H7 (cell line): ENCODE data around the gene PIGP. TPM values are rescaled to one million over a fixed set of nuclear protein-coding genes. Genes with fewer than 3 reads are reported as not detected.
A peak's percentile ranks its signal among the peaks of the same experiment; 100 is the strongest.
"Not testable (repeated sequence)": the region's sequence is repeated elsewhere in the genome, so short reads cannot be mapped to it uniquely, and the experiment has no call there.

Experiments used
- DNase-seq: peaks from one replicate; pipeline ENCODE4 v3.0.0; 2012
- H3K27me3 ChIP-seq: 2 replicates; pipeline ENCODE4 v1.6.0; 2011; ENCODE audit warnings: mild to moderate bottlenecking, low read length; ENCODE audit not compliant: control insufficient read depth, insufficient read depth
- H3K36me3 ChIP-seq: replicated peaks from 2 replicates; pipeline ENCODE4 v1.5.1; 2011; ENCODE audit warnings: low read length; ENCODE audit not compliant: control insufficient read depth, insufficient read depth
- H3K4me3 ChIP-seq: 2 replicates; pipeline ENCODE4 v1.5.1; 2011; ENCODE audit warnings: low read depth, mild to moderate bottlenecking, control low read depth, low read length, moderate library complexity; ENCODE audit not compliant: insufficient read depth
- total RNA-seq: library from RNA; depleted of rRNA; stranded (reverse); fragments of >200 nt; shearing (Covaris generic); gene quantifications from 2 replicates; pipeline ENCODE4 v1.2.3, GENCODE V29; 2014

PIGP gene
- total RNA-seq, 1 experiment from 2014 or later, result 7.9 TPM

DNA sequence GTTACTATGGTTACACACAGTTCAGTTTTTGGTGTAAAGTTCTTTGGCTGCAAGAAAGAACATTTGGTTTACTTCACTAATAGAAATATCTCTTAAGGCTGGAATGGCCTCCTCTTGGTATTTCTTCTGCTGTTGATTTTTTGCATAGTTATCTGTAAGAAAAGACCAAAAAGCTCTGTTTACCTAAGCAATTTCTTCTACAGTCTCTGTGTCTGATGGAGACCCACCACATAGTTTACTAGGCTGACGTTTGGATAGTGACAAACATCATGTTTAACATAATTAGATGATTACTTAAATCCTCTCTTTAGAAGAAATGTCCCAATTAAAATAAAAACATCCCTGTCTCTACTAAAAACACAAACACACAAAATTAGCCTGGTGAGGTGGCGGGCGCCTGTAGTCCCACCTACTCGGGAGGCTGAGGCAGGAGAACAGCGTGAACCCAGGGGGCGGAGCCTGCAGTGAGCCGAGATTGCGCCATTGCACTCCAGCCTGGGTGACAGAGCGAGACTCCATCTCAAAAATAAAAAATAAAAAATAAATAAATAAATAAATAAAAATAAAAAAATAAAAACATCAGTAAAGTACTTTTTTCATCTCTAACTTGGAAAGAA lies 7.2 kb downstream of the PIGP start:
- Histone ChIP-seq H3K4me3 (no peak overlapping the region), H3K27me3 (no peaks in the 10 kb centered on the region), H3K36me3 (no peaks in the 10 kb centered on the region; the same call in 1 of the 2 replicates)
- no peak for DNase-seq

GRCh38 chr21:37064841-37065240 lies 8.0 kb downstream of the PIGP start:
- no peaks in the 10 kb centered on the region for H3K27me3 ChIP-seq
- no peak overlapping the region for H3K4me3 ChIP-seq
- no peaks in the 10 kb centered on the region; the same call in 1 of the 2 replicates for H3K36me3 ChIP-seq
- DNase-seq, result no peak

GRCh38 chr21:37063433-37063832 lies 9.4 kb downstream of the PIGP start:
- Histone ChIP-seq H3K4me3 (no peak overlapping the region), H3K36me3 (no peaks in the 10 kb centered on the region; the same call in 1 of the 2 replicates), H3K27me3 (no peaks in the 10 kb centered on the region)
- no peak for DNase-seq

DNA sequence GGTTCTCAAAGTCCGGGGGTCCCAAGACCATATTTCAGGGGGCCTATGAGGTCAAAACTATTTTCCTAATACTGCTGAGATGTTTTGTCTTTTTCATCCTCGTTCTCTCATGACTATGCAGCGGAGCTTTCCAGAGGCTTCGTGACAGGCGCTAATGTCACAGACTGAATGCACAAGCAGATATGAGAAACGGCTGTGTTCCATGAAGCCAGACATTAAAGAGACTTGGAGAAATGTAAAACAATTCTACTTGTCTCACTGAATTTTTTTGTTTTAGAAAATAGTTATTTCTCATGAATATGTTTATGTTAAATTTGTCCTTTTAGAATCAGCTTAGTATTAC lies 10.3 kb downstream of the PIGP start:
- no peak for DNase-seq
- Histone ChIP-seq H3K36me3 (no peaks in the 10 kb centered on the region; the same call in 1 of the 2 replicates), H3K27me3 (no peaks in the 10 kb centered on the region), H3K4me3 (no peak overlapping the region)

GRCh38 chr21:37061926-37062592 lies 10.8 kb downstream of the PIGP start:
- DNase-seq, result no peak
- no peaks in the 10 kb centered on the region for H3K27me3 ChIP-seq

DNA sequence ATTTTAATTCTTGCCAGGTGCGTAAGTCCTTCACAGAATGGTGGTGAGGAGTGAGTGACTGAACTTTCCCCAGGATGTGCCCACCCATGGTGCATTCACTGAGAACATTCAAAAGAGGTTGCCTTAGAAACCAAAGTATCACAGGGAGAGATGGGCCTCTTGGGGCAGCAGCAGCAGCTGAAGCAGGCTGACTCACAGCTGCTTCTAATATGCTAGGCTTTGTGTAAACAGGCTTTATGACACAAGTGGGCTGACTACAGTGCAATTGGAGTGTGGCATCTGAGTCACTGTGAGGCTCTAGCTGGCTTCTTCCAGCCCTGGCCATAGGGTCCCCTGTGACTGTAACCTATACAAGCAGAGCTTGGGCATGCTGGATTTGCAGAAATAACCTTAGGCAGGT lies 12.6 kb downstream of the PIGP start:
- peak; percentile 66 for DNase-seq
- Histone ChIP-seq H3K36me3 (no peaks in the 10 kb centered on the region), H3K4me3 (no peak overlapping the region), H3K27me3 (no peaks in the 10 kb centered on the region)

More at GRCh38 chr21:37061926-37062592, 10.8 kb downstream of the PIGP start:
- Histone ChIP-seq H3K4me3 (no peak overlapping the region), H3K36me3 (no peaks in the 10 kb centered on the region; the same call in 1 of the 2 replicates)

DNA sequence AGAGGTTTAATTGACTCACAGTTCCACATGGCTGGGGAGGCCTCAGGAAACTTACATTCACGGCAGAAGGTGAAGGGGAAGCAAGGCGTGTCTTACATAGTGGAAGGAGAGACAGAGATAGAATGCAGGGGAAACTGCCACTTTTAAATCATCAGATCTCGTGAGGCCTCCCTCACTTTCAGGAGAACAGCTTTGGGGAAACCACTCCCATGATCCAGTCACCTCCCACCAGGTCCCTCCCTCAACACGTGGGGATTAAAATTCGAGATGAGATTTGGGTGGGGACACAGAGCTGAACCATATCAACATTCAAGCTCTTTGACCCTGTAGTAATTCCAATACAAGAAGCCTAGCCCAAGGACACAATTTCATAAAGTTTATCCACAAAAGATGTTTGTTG lies 13.7 kb downstream of the PIGP start:
- Histone ChIP-seq H3K4me3 (no peak overlapping the region), H3K36me3 (no peaks in the 10 kb centered on the region), H3K27me3 (no peaks in the 10 kb centered on the region)
- no peak for DNase-seq

GRCh38 chr21:37058261-37058660 lies 14.6 kb downstream of the PIGP start:
- no peaks in the 10 kb centered on the region for H3K36me3 ChIP-seq
- H3K27me3 ChIP-seq, result no peaks in the 10 kb centered on the region
- no peak overlapping the region for H3K4me3 ChIP-seq
- no peak for DNase-seq

- Histone ChIP-seq H3K36me3 (no peaks in the 10 kb centered on the region), H3K27me3 (no peaks in the 10 kb centered on the region), H3K4me3 (no peak overlapping the region)
- DNase-seq, result no peak
Measured at GRCh38 chr21:37057614-37058013, 15.3 kb downstream of the PIGP start.

DNA sequence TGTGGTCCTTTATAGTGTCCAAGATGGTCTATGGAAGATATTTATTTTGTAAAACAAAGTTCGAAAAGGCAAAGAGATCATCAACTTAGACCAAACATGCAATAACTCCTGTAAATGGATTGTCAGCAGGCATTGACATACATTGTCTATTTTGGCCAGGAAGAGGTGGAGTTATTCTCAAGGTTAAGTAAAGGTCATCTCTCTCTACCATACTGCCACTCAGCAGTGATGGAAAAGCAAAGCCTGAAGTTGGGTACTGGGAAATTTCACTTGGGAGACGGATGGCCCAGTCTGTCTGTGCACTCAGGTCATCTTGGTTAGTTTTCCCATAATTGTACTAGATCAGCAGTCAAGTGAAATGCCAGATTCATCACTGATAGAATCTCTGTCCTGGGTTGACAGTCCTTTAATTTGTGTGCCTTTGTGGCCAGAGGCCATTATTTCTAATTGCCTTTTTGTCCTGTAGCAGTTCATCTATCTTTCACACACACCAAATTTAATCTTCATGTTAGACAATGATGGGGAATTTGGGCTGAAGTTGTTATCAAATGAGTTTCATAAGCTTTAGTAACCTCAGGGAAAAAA lies 17.5 kb downstream of the PIGP start:
- Histone ChIP-seq H3K36me3 (no peaks in the 10 kb centered on the region), H3K27me3 (no peaks in the 10 kb centered on the region), H3K4me3 (no peak overlapping the region)
- no peak for DNase-seq

GRCh38 chr21:37049741-37050140 lies 23.1 kb downstream of the PIGP start:
- not testable (repeated sequence) for DNase-seq, H3K4me3 ChIP-seq, H3K36me3 ChIP-seq
- H3K27me3 ChIP-seq, result peaks cover 11% of the 10 kb centered on the region

GRCh38 chr21:37047079-37047478 lies 25.8 kb downstream of the PIGP start:
- peaks cover 12% of the 10 kb centered on the region for H3K27me3 ChIP-seq
- no peaks in the 10 kb centered on the region for H3K36me3 ChIP-seq
- H3K4me3 ChIP-seq, result no peak overlapping the region
- DNase-seq, result no peak

DNA sequence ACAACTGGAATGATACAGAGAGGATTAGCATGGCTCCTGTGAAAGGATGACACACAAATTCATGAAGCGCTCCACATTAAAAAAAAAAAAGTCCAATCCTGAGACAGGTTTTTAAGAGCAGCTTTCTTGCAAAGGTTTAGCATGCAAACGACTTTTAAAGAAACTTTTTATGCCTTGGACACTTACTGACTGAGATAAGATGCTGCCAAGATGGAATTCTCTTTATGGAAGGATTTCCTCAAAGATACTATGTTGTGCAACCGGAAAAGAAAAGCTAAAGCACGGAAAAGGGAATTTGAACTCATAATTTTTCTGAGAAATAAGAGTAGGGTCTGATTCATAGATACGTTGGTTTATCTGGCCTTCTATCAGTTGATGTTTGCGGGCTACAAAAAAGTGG lies 27.3 kb downstream of the PIGP start:
- DNase-seq, result no peak
- no peak overlapping the region for H3K4me3 ChIP-seq
- H3K36me3 ChIP-seq, result no peaks in the 10 kb centered on the region
- peaks cover 18% of the 10 kb centered on the region for H3K27me3 ChIP-seq

DNA sequence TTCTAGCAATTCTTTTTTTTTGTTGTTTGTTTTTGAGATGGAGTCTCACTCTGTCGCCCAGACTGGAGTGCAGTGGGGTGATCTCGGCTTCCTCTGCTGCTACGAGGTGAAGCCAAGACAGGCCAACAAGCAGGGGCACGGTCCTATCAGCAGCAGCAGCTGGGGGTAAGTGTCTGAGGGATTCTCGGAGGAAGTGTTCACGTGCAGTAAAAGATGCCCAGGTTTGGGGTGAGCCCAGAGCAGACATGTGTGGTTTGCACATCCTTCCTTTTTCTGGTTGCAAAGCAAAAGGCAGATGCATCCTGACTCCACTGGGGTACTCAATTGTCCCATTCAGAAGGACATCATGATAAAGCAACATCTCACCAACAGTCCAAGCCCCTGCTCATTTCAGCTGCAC lies 27.7 kb downstream of the PIGP start:
- H3K36me3 ChIP-seq, result no peaks in the 10 kb centered on the region
- no peak overlapping the region for H3K4me3 ChIP-seq
- H3K27me3 ChIP-seq, result peaks cover 19% of the 10 kb centered on the region
- DNase-seq, result no peak

DNA sequence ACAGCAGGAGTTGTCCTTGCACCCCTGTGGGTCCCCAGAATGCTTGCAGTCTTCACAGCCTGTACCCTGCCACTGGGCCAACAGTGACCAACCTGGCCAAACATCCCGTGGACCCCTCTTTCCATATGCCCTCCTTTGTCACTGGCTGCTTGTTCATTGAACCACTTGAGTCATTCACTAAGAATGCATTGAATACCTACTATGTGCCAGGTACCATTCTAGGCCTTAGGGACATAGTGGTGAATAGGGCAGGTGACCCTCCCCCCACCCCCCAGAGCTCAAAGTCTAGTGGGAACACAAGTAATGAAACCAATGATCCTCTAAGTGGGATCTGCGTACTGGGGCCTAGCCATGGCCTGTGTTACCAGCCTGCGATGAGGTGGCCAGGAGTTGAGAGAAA lies 28.2 kb downstream of the PIGP start:
- peaks cover 19% of the 10 kb centered on the region for H3K27me3 ChIP-seq
- H3K4me3 ChIP-seq, result no peak overlapping the region
- no peaks in the 10 kb centered on the region for H3K36me3 ChIP-seq
- no peak for DNase-seq
